GM12878 (cell line): ENCODE data around the gene UVRAG. TPM values are rescaled to one million over a fixed set of nuclear protein-coding genes. Genes with fewer than 3 reads are reported as not detected.

Experiments used
- ATAC-seq: fragments of 200-7000 bp; cut with Tn5 transposase; 3 replicates; pipeline ENCODE4 v1.9.1; 2020; ENCODE audit warnings: mild to moderate bottlenecking, moderate library complexity
- BruUV-seq: library from RNA; stranded (reverse); fragments of 400-500 nt; replicated peaks from 2 replicates; lab custom pipeline; 2021; lab: Mats Ljungman, UMichigan
- CTCF ChIA-PET: fragments of 300-600 bp; sonication (Branson Sonifier 250); formaldehyde crosslinking; extraction: SDS; loops from one replicate; lab custom pipeline; 2021; ENCODE audit warnings: inconsistent platforms; lab: Yijun Ruan, JAX
- POLR2A ChIA-PET: fragments of 350-600 bp; formaldehyde crosslinking; extraction: SDS; loops from one replicate; lab custom pipeline; 2021; ENCODE audit warnings: inconsistent platforms; lab: Charles Lee
- RAD21 ChIA-PET: fragments of 300-600 bp; sonication (Branson Sonifier 250); formaldehyde crosslinking; loops from one replicate; lab custom pipeline; 2023; ENCODE audit warnings: antibody characterized with exemption; ENCODE audit not compliant: unreplicated experiment; lab: Charles Lee
- SMC1A ChIA-PET: fragments of 300-600 bp; sonication (Branson Sonifier 250); formaldehyde crosslinking; loops from one replicate; lab custom pipeline; 2023; ENCODE audit not compliant: unreplicated experiment, uncharacterized antibody; lab: Charles Lee
- DNase-seq: peaks from one replicate; pipeline ENCODE4 v3.0.0-alpha.2; 2011; ENCODE audit warnings: low read depth, low spot score
- FAIRE-seq: peaks from 3 replicates; lab custom pipeline; 2011; peaks lifted over from hg19 to GRCh38; lab: Jason Lieb, UNC
- H2AFZ ChIP-seq: 2 replicates; pipeline ENCODE4 v1.6.0; 2011; ENCODE audit warnings: low read depth, low read length, control low read depth; ENCODE audit not compliant: control insufficient read depth
- H3K27ac ChIP-seq: 2 replicates; pipeline ENCODE4 v1.5.1; 2011; ENCODE audit warnings: control low read depth; ENCODE audit not compliant: control insufficient read depth, insufficient read depth
- H3K27me3 ChIP-seq, 2 experiments: replicated peaks in 1 of 2; 2 replicates each; pipeline versions ENCODE4 v1.6.0 to v1.6.1; 2011; ENCODE audit warnings: low read length in 1 of 2; ENCODE audit not compliant: control insufficient read depth in 2 of 2, insufficient read depth in 2 of 2
- H3K36me3 ChIP-seq, 2 experiments: 2 replicates each; pipeline ENCODE4 v1.5.1; 2011; ENCODE audit warnings: low read length in 1 of 2; ENCODE audit not compliant: control insufficient read depth in 2 of 2, insufficient read depth in 2 of 2
- H3K4me1 ChIP-seq: 2 replicates; pipeline ENCODE4 v1.6.1; 2011; ENCODE audit warnings: mild to moderate bottlenecking, low read length, moderate library complexity, mixed read lengths; ENCODE audit not compliant: control insufficient read depth, insufficient read depth
- H3K4me2 ChIP-seq: 2 replicates; pipeline ENCODE4 v1.6.0; 2011; ENCODE audit warnings: control low read depth; ENCODE audit not compliant: control insufficient read depth, insufficient read depth
- H3K4me3 ChIP-seq: fragments of 200-600 bp; sonication (generic); 2 replicates; pipeline ENCODE4 v1.5.1; 2016
- H3K79me2 ChIP-seq: 2 replicates; pipeline ENCODE4 v1.6.0; 2011; ENCODE audit warnings: low read length; ENCODE audit not compliant: control insufficient read depth, insufficient read depth
- H3K9ac ChIP-seq: 2 replicates; pipeline ENCODE4 v1.8.0; 2011; ENCODE audit warnings: low read length, control low read depth, mixed read lengths; ENCODE audit not compliant: control insufficient read depth, insufficient read depth
- H3K9me3 ChIP-seq: replicated peaks from 3 replicates; pipeline ENCODE4 v1.5.1; 2011; ENCODE audit warnings: mild to moderate bottlenecking, low read length; ENCODE audit not compliant: control insufficient read depth, insufficient read depth
- H4K20me1 ChIP-seq: 2 replicates; pipeline ENCODE4 v1.6.0; 2011; ENCODE audit not compliant: control insufficient read depth, insufficient read depth
- CBFB ChIP-seq: IDR thresholded peaks from 2 replicates; pipeline ENCODE4 v1.6.1; 2016; ENCODE audit warnings: antibody characterized with exemption, low read depth
- ETV6 ChIP-seq, 2 experiments: fragments of 450-650 bp in 1 of 2; IDR thresholded peaks in 1 of 2; conservative IDR thresholded peaks in 1 of 2; 2 replicates each; pipeline ENCODE4 v1.6.1; 2014; ENCODE audit warnings: antibody characterized with exemption in 1 of 2, borderline replicate concordance in 1 of 2, low read depth in 1 of 2, mild to moderate bottlenecking in 1 of 2, moderate library complexity in 1 of 2
- HDAC2 ChIP-seq: fragments of 200-600 bp; sonication (generic); IDR thresholded peaks from 2 replicates; pipeline ENCODE4 v1.6.1; 2017
- IKZF1 ChIP-seq: fragments of 450-650 bp; conservative IDR thresholded peaks from 2 replicates; pipeline ENCODE4 v1.6.1; 2017; ENCODE audit warnings: antibody characterized with exemption, mild to moderate bottlenecking
- NR2C2 ChIP-seq: IDR thresholded peaks from 2 replicates; pipeline ENCODE4 v1.6.1; 2011; ENCODE audit warnings: borderline replicate concordance, low read depth; ENCODE audit not compliant: control insufficient read depth, insufficient read length
- NR2F1 ChIP-seq: fragments of 450-650 bp; conservative IDR thresholded peaks from 2 replicates; pipeline ENCODE4 v1.6.1; 2017; ENCODE audit warnings: mild to moderate bottlenecking
- RAD51 ChIP-seq: fragments of 450-650 bp; IDR thresholded peaks from 2 replicates; pipeline ENCODE4 v1.6.1; 2016; ENCODE audit warnings: moderate library complexity, mild to moderate bottlenecking, inconsistent platforms
- WGBS: methylation state at CpG from one replicate; pipeline ENCODE4 v1.1.6; 2016; ENCODE audit warnings: low lambda C conversion rate; ENCODE audit not compliant: insufficient replicate concordance, insufficient coverage; ENCODE audit errors: missing lambda C conversion rate; 5-methylcytosine and 5-hydroxymethylcytosine counted together
- in situ Hi-C: fragments of 300-500 bp; cut with MboI; formaldehyde crosslinking; loops from 9 replicates; pipeline ENCODE4 v1.14.3; 2018; ENCODE audit warnings: mixed read lengths
- intact Hi-C: fragments of 100-400 bp; cut with micrococcal nuclease; formaldehyde crosslinking; loops from one replicate; pipeline ENCODE4 v1.14.2; 2022; ENCODE audit not compliant: unreplicated experiment
- polyA plus RNA-seq, 11 experiments: library from polyadenylated mRNA; depleted of rRNA in 4 of 11; unstranded in 6 of 11; stranded (reverse) in 5 of 11; fragments of >200 nt; fragmentation: Nextera tagmentation in 4 of 11; fragmentation: Illumina TruSeq in 1 of 11; extraction: Ambion mirVana in 4 of 11; extraction: Trizol in 1 of 11; gene quantifications; 1 replicate in 1 of 11; 2 replicates in 10 of 11; pipeline versions ENCODE4 v1.2.1 to v1.2.3, GENCODE V29; 2011 to 2016; ENCODE audit warnings: inconsistent platforms in 2 of 11, missing spikeins in 2 of 11, low read depth in 1 of 11
- total RNA-seq, 4 experiments: library from RNA; depleted of rRNA in 3 of 4; stranded (reverse); fragments of >200 nt in 3 of 4; fragmentation: Illumina TruSeq in 1 of 4; extraction: Trizol in 1 of 4; gene quantifications; 2 replicates each; pipeline versions ENCODE4 v1.2.1 to v1.2.3, GENCODE V29; 2013 to 2021
- TF ChIP-seq, protein P1 (sequence below): fragments of 450-650 bp; formaldehyde crosslinking; IDR thresholded peaks from 2 replicates; pipeline ENCODE4 v1.5.0; 2022; ENCODE audit warnings: mild to moderate bottlenecking, missing genetic modification characterization
- TF ChIP-seq, protein P2 (sequence below): fragments of 450-650 bp; IDR thresholded peaks from 2 replicates; pipeline ENCODE4 v1.6.1; 2017; ENCODE audit warnings: mild to moderate bottlenecking, moderate library complexity

The UVRAG gene
- total and polyA plus RNA-seq, 10 of the 15 experiments (the other 5 are each of a cell fraction or from before 2014, with no cell fraction given): 7.0 to 43.4 (median 37.0) TPM

DNA sequence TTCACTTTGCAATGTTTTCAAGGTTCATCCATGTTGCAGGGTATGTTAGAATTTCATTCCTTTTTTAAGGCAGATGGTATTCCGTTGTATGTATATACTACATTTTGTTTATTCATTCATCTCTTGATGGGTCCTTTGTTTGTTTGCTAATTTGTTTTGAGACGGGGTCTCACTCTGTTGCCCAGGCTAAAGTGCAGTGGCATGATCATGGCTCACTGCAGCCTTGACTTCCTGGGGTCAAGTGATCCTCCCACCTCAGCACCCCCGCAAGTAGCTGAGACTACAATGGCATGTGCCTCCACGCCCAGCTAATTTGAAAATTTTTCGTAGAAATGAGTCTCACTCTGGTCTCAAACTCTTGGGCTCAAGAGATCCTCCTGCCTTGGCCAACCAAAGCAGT is 6.2 kb downstream of the UVRAG start:
- H3K4me1 ChIP-seq: peaks cover 56% of the 10 kb centered on the region
- no peak for DNase-seq
- in situ Hi-C loops: no loop called here
- no peak for ATAC-seq
- SMC1A ChIA-PET: interaction anchor here (4.8 to 7.8 kb wide), 3 partner anchors 8 to 52 kb away, joined by 20 to 100 read pairs (median 78); partner anchors contain the start of gene UVRAG
- no peak for TF ChIP-seq ETV6 (conservative IDR thresholded peaks at IDR 0.05 in 1 of 2, IDR thresholded peaks at IDR 0.05 in 1 of 2; ENCODE audit: borderline replicate concordance in 1 of 2, low read depth in 1 of 2)
- no peak for TF ChIP-seq NR2F1
- TF ChIP-seq, protein P1, sequence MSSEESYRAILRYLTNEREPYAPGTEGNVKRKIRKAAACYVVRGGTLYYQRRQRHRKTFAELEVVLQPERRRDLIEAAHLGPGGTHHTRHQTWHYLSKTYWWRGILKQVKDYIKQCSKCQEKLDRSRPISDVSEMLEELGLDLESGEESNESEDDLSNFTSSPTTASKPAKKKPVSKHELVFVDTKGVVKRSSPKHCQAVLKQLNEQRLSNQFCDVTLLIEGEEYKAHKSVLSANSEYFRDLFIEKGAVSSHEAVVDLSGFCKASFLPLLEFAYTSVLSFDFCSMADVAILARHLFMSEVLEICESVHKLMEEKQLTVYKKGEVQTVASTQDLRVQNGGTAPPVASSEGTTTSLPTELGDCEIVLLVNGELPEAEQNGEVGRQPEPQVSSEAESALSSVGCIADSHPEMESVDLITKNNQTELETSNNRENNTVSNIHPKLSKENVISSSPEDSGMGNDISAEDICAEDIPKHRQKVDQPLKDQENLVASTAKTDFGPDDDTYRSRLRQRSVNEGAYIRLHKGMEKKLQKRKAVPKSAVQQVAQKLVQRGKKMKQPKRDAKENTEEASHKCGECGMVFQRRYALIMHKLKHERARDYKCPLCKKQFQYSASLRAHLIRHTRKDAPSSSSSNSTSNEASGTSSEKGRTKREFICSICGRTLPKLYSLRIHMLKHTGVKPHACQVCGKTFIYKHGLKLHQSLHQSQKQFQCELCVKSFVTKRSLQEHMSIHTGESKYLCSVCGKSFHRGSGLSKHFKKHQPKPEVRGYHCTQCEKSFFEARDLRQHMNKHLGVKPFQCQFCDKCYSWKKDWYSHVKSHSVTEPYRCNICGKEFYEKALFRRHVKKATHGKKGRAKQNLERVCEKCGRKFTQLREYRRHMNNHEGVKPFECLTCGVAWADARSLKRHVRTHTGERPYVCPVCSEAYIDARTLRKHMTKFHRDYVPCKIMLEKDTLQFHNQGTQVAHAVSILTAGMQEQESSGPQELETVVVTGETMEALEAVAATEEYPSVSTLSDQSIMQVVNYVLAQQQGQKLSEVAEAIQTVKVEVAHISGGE (CRISPR knock-in tag): no peak
- no peak for TF ChIP-seq CBFB
- no peak for TF ChIP-seq RAD51
- no peak for TF ChIP-seq IKZF1
- TF ChIP-seq, protein P2, sequence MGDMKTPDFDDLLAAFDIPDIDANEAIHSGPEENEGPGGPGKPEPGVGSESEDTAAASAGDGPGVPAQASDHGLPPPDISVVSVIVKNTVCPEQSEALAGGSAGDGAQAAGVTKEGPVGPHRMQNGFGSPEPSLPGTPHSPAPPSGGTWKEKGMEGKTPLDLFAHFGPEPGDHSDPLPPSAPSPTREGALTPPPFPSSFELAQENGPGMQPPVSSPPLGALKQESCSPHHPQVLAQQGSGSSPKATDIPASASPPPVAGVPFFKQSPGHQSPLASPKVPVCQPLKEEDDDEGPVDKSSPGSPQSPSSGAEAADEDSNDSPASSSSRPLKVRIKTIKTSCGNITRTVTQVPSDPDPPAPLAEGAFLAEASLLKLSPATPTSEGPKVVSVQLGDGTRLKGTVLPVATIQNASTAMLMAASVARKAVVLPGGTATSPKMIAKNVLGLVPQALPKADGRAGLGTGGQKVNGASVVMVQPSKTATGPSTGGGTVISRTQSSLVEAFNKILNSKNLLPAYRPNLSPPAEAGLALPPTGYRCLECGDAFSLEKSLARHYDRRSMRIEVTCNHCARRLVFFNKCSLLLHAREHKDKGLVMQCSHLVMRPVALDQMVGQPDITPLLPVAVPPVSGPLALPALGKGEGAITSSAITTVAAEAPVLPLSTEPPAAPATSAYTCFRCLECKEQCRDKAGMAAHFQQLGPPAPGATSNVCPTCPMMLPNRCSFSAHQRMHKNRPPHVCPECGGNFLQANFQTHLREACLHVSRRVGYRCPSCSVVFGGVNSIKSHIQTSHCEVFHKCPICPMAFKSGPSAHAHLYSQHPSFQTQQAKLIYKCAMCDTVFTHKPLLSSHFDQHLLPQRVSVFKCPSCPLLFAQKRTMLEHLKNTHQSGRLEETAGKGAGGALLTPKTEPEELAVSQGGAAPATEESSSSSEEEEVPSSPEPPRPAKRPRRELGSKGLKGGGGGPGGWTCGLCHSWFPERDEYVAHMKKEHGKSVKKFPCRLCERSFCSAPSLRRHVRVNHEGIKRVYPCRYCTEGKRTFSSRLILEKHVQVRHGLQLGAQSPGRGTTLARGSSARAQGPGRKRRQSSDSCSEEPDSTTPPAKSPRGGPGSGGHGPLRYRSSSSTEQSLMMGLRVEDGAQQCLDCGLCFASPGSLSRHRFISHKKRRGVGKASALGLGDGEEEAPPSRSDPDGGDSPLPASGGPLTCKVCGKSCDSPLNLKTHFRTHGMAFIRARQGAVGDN: no peak
- TF ChIP-seq HDAC2: no peak
- TF ChIP-seq NR2C2: no peak
- H4K20me1 ChIP-seq: no peaks in the 10 kb centered on the region
- H2AFZ ChIP-seq: no peak overlapping the region
- peaks cover 94% of the 10 kb centered on the region for H3K79me2 ChIP-seq
- no peaks in the 10 kb centered on the region for H3K27me3 ChIP-seq
- H3K27ac ChIP-seq: peak overlapping the region; percentile 62
- no TSS peak for BruUV-seq
- 64% methylated on average over 5 of the region's 5 CpGs for WGBS
- RAD21 ChIA-PET: interaction anchor here (1.8 kb wide), 1 partner anchor 52 kb away, joined by 5 read pairs; no protein-coding TSS in a partner anchor
- no peak overlapping the region for H3K9ac ChIP-seq
- H3K36me3 ChIP-seq: peaks cover 0 to 15% of the 10 kb centered on the region in 2 experiments; a peak in 3 of 4 replicates
- H3K9me3 ChIP-seq: peaks cover 7% of the 10 kb centered on the region; the same call in 2 of the 3 replicates
- peak overlapping the region; percentile 81 for H3K4me2 ChIP-seq
- POLR2A ChIA-PET: interaction anchor here (1.9 to 8.2 kb wide), 2 partner anchors 8 to 18 kb away, joined by 5 to 173 read pairs; partner anchors contain the start of gene UVRAG
- no peak overlapping the region for H3K4me3 ChIP-seq
- intact Hi-C loops: no loop called here
- FAIRE-seq: no peak
- CTCF ChIA-PET: interaction anchor here (6.0 to 13.0 kb wide), 2 partner anchors 9 to 46 kb away, joined by 54 to 131 read pairs; no protein-coding TSS in a partner anchor
